Measurements from ENCODE around the gene PUM2.

Gene PUM2

GRCh38 chr2:20330192-20330591, 20.5 kb downstream of the PUM2 start:
- no peaks in the 10 kb centered on the region for H3K27me3 ChIP-seq (ENCODE audit: control insufficient read depth, insufficient read depth, low read length)
- H3K4me1 ChIP-seq (ENCODE audit: control insufficient read depth, insufficient read depth, low read length): peaks cover 5% of the 10 kb centered on the region
- H3K4me3 ChIP-seq (ENCODE audit: low read depth, low read length): no peak overlapping the region
- H3K36me3 ChIP-seq (ENCODE audit: control insufficient read depth, insufficient read depth, low read length): peaks cover 4% of the 10 kb centered on the region
- no peak overlapping the region for H3K9ac ChIP-seq (ENCODE audit: low read depth, low read length)
- no peaks in the 10 kb centered on the region for H3K9me3 ChIP-seq (ENCODE audit: control insufficient read depth, insufficient read depth, low read length)

- Histone ChIP-seq H3K9me3 (ENCODE audit: control insufficient read depth, insufficient read depth, low read length) (no peaks in the 10 kb centered on the region), H3K4me1 (ENCODE audit: control insufficient read depth, insufficient read depth, low read length) (peaks cover 3% of the 10 kb centered on the region), H3K9ac (ENCODE audit: low read depth, low read length) (no peak overlapping the region), H3K36me3 (ENCODE audit: control insufficient read depth, insufficient read depth, low read length) (peaks cover 4% of the 10 kb centered on the region), H3K4me3 (ENCODE audit: low read depth, low read length) (no peak overlapping the region), H3K27me3 (ENCODE audit: control insufficient read depth, insufficient read depth, low read length) (no peaks in the 10 kb centered on the region)
These were observed 23.3 kb downstream of the PUM2 start for GRCh38 chr2:20327370-20327769.

- Histone ChIP-seq H3K4me3 (ENCODE audit: low read depth, low read length) (no peak overlapping the region), H3K27me3 (ENCODE audit: control insufficient read depth, insufficient read depth, low read length) (no peaks in the 10 kb centered on the region), H3K9me3 (ENCODE audit: control insufficient read depth, insufficient read depth, low read length) (no peaks in the 10 kb centered on the region), H3K36me3 (ENCODE audit: control insufficient read depth, insufficient read depth, low read length) (peaks cover 4% of the 10 kb centered on the region), H3K9ac (ENCODE audit: low read depth, low read length) (no peak overlapping the region), H3K4me1 (ENCODE audit: control insufficient read depth, insufficient read depth, low read length) (peaks cover 12% of the 10 kb centered on the region)
These were observed 24.4 kb downstream of the PUM2 start for GRCh38 chr2:20326163-20326780.

- H3K9me3 ChIP-seq (ENCODE audit: control insufficient read depth, insufficient read depth, low read length): no peaks in the 10 kb centered on the region
- H3K4me1 ChIP-seq (ENCODE audit: control insufficient read depth, insufficient read depth, low read length): peaks cover 17% of the 10 kb centered on the region
- H3K9ac ChIP-seq (ENCODE audit: low read depth, low read length): no peak overlapping the region
- H3K4me3 ChIP-seq (ENCODE audit: low read depth, low read length): no peak overlapping the region
- no peaks in the 10 kb centered on the region for H3K27me3 ChIP-seq (ENCODE audit: control insufficient read depth, insufficient read depth, low read length)
- H3K36me3 ChIP-seq (ENCODE audit: control insufficient read depth, insufficient read depth, low read length): peaks cover 4% of the 10 kb centered on the region
These were observed 27.9 kb downstream of the PUM2 start for GRCh38 chr2:20322527-20323300.

- Histone ChIP-seq H3K9me3 (ENCODE audit: control insufficient read depth, insufficient read depth, low read length) (no peaks in the 10 kb centered on the region), H3K4me1 (ENCODE audit: control insufficient read depth, insufficient read depth, low read length) (peaks cover 20% of the 10 kb centered on the region), H3K9ac (ENCODE audit: low read depth, low read length) (no peak overlapping the region), H3K36me3 (ENCODE audit: control insufficient read depth, insufficient read depth, low read length) (peaks cover 10% of the 10 kb centered on the region), H3K27me3 (ENCODE audit: control insufficient read depth, insufficient read depth, low read length) (no peaks in the 10 kb centered on the region), H3K4me3 (ENCODE audit: low read depth, low read length) (no peak overlapping the region)
These were observed 33.0 kb downstream of the PUM2 start for GRCh38 chr2:20317690-20318089.

- Histone ChIP-seq H3K9ac (ENCODE audit: low read depth, low read length) (no peak overlapping the region), H3K9me3 (ENCODE audit: control insufficient read depth, insufficient read depth, low read length) (no peaks in the 10 kb centered on the region), H3K4me3 (ENCODE audit: low read depth, low read length) (no peak overlapping the region), H3K27me3 (ENCODE audit: control insufficient read depth, insufficient read depth, low read length) (no peaks in the 10 kb centered on the region), H3K36me3 (ENCODE audit: control insufficient read depth, insufficient read depth, low read length) (peaks cover 7% of the 10 kb centered on the region), H3K4me1 (ENCODE audit: control insufficient read depth, insufficient read depth, low read length) (peaks cover 20% of the 10 kb centered on the region)
These were observed 33.4 kb downstream of the PUM2 start for GRCh38 chr2:20317197-20317596.

GRCh38 chr2:20314562-20315501, 35.8 kb downstream of the PUM2 start:
- H3K27me3 ChIP-seq (ENCODE audit: control insufficient read depth, insufficient read depth, low read length): no peaks in the 10 kb centered on the region
- H3K9ac ChIP-seq (ENCODE audit: low read depth, low read length): no peak overlapping the region
- no peaks in the 10 kb centered on the region for H3K9me3 ChIP-seq (ENCODE audit: control insufficient read depth, insufficient read depth, low read length)
- peaks cover 7% of the 10 kb centered on the region for H3K36me3 ChIP-seq (ENCODE audit: control insufficient read depth, insufficient read depth, low read length)
- no peak overlapping the region for H3K4me3 ChIP-seq (ENCODE audit: low read depth, low read length)
- peaks cover 3% of the 10 kb centered on the region for H3K4me1 ChIP-seq (ENCODE audit: control insufficient read depth, insufficient read depth, low read length)

- no peaks in the 10 kb centered on the region for H3K9me3 ChIP-seq (ENCODE audit: control insufficient read depth, insufficient read depth, low read length)
- H3K27me3 ChIP-seq (ENCODE audit: control insufficient read depth, insufficient read depth, low read length): no peaks in the 10 kb centered on the region
- no peak overlapping the region for H3K9ac ChIP-seq (ENCODE audit: low read depth, low read length)
- peaks cover 7% of the 10 kb centered on the region for H3K36me3 ChIP-seq (ENCODE audit: control insufficient read depth, insufficient read depth, low read length)
- H3K4me1 ChIP-seq (ENCODE audit: control insufficient read depth, insufficient read depth, low read length): peaks cover 3% of the 10 kb centered on the region
- H3K4me3 ChIP-seq (ENCODE audit: low read depth, low read length): no peak overlapping the region
These were observed 37.0 kb downstream of the PUM2 start for GRCh38 chr2:20313659-20314058.

- Histone ChIP-seq H3K36me3 (ENCODE audit: control insufficient read depth, insufficient read depth, low read length) (peaks cover 5% of the 10 kb centered on the region), H3K4me3 (ENCODE audit: low read depth, low read length) (no peak overlapping the region)
These were observed 41.6 kb downstream of the PUM2 start for GRCh38 chr2:20309001-20309400.

GRCh38 chr2:20307311-20307710, 43.3 kb downstream of the PUM2 start:
- Histone ChIP-seq H3K9ac (ENCODE audit: low read depth, low read length) (no peak overlapping the region), H3K27me3 (ENCODE audit: control insufficient read depth, insufficient read depth, low read length) (no peaks in the 10 kb centered on the region), H3K36me3 (ENCODE audit: control insufficient read depth, insufficient read depth, low read length) (no peaks in the 10 kb centered on the region), H3K9me3 (ENCODE audit: control insufficient read depth, insufficient read depth, low read length) (no peaks in the 10 kb centered on the region), H3K4me1 (ENCODE audit: control insufficient read depth, insufficient read depth, low read length) (no peaks in the 10 kb centered on the region), H3K4me3 (ENCODE audit: low read depth, low read length) (no peak overlapping the region)

More at GRCh38 chr2:20309001-20309400, 41.6 kb downstream of the PUM2 start:
- H3K9ac ChIP-seq (ENCODE audit: low read depth, low read length): no peak overlapping the region
- H3K27me3 ChIP-seq (ENCODE audit: control insufficient read depth, insufficient read depth, low read length): no peaks in the 10 kb centered on the region
- no peaks in the 10 kb centered on the region for H3K9me3 ChIP-seq (ENCODE audit: control insufficient read depth, insufficient read depth, low read length)
- no peaks in the 10 kb centered on the region for H3K4me1 ChIP-seq (ENCODE audit: control insufficient read depth, insufficient read depth, low read length)

- Histone ChIP-seq H3K27me3 (ENCODE audit: control insufficient read depth, insufficient read depth, low read length) (no peaks in the 10 kb centered on the region), H3K9me3 (ENCODE audit: control insufficient read depth, insufficient read depth, low read length) (no peaks in the 10 kb centered on the region), H3K9ac (ENCODE audit: low read depth, low read length) (no peak overlapping the region), H3K4me1 (ENCODE audit: control insufficient read depth, insufficient read depth, low read length) (no peaks in the 10 kb centered on the region), H3K4me3 (ENCODE audit: low read depth, low read length) (no peak overlapping the region), H3K36me3 (ENCODE audit: control insufficient read depth, insufficient read depth, low read length) (no peaks in the 10 kb centered on the region)
These were observed 46.2 kb downstream of the PUM2 start for GRCh38 chr2:20304411-20304810.

Measured in iPS-15b (cell line).